ENCODE results near the gene HPS5. TPM values are rescaled to one million over a fixed set of nuclear protein-coding genes. Genes with fewer than 3 reads are reported as not detected.
A peak's percentile ranks its signal among the peaks of the same experiment; 100 is the strongest.
"Not testable (repeated sequence)": the region's sequence is repeated elsewhere in the genome, so short reads cannot be mapped to it uniquely, and the experiment has no call there.

The HPS5 gene
- total RNA-seq, 2 donors from 2014 or later: 9.6 to 10.6 TPM

- no peaks in the 10 kb centered on the region for H3K4me1 ChIP-seq
- H3K9ac ChIP-seq (ENCODE audit: low read depth in 2 of 2, low read length in 2 of 2): no peak overlapping the region
- no peak for DNase-seq
- H3K4me3 ChIP-seq: no peak overlapping the region
- no peak for TF ChIP-seq CTCF (IDR thresholded peaks at IDR 0.05)
- H3K27me3 ChIP-seq: no peaks in the 10 kb centered on the region
- no peaks in the 10 kb centered on the region for H3K36me3 ChIP-seq
- H3K9me3 ChIP-seq: no peaks in the 10 kb centered on the region
- H3K27ac ChIP-seq: no peak overlapping the region
- intact Hi-C loops (cut with DNase I): no loop called here
Observed at GRCh38 chr11:18254781-18255361, 67.1 kb downstream of the HPS5 start.

- intact Hi-C loops (cut with DNase I): no loop called here
- H3K4me1 ChIP-seq: no peaks in the 10 kb centered on the region
- no peak overlapping the region for H3K9ac ChIP-seq (ENCODE audit: low read depth in 2 of 2, low read length in 2 of 2)
- no peak for TF ChIP-seq CTCF (IDR thresholded peaks at IDR 0.05)
- DNase-seq: no peak
- H3K4me3 ChIP-seq: no peak overlapping the region
- H3K9me3 ChIP-seq: no peaks in the 10 kb centered on the region
- H3K36me3 ChIP-seq: no peaks in the 10 kb centered on the region
- no peak overlapping the region for H3K27ac ChIP-seq
- no peaks in the 10 kb centered on the region for H3K27me3 ChIP-seq
Observed at GRCh38 chr11:18253778-18254338, 68.1 kb downstream of the HPS5 start.

GRCh38 chr11:18253233-18253632 is 68.7 kb downstream of the HPS5 start:
- Histone ChIP-seq H3K9ac (ENCODE audit: low read depth in 2 of 2, low read length in 2 of 2) (no peak overlapping the region), H3K36me3 (no peaks in the 10 kb centered on the region), H3K27me3 (no peaks in the 10 kb centered on the region), H3K4me3 (no peak overlapping the region), H3K9me3 (no peaks in the 10 kb centered on the region), H3K4me1 (no peaks in the 10 kb centered on the region), H3K27ac (no peak overlapping the region)
- no peak for TF ChIP-seq CTCF (IDR thresholded peaks at IDR 0.05)
- no peak for DNase-seq
- intact Hi-C loops (cut with DNase I): no loop called here

- H3K4me3 ChIP-seq: no peak within 1 kb of the TSS
- no peaks in the 10 kb centered on the region for H3K36me3 ChIP-seq
- H3K9me3 ChIP-seq: no peaks in the 10 kb centered on the region
- intact Hi-C loops (cut with DNase I): no loop called here
- no peak within 1 kb of the TSS for H3K27ac ChIP-seq
- H3K9ac ChIP-seq (ENCODE audit: low read depth in 2 of 2, low read length in 2 of 2): no peak within 1 kb of the TSS
- no peaks in the 10 kb centered on the region for H3K4me1 ChIP-seq
- H3K27me3 ChIP-seq: no peaks in the 10 kb centered on the region
- no peak for DNase-seq
- no peak for TF ChIP-seq CTCF (IDR thresholded peaks at IDR 0.05)
Observed at GRCh38 chr11:18248561-18248960, 73.4 kb downstream of the HPS5 start, which contains the start of gene SAA2. SAA2 (minus strand) TSS chr11:18248668; CDS start chr11:18248011, 657 bp downstream.

- DNase-seq; intact Hi-C loops (cut with DNase I); H3K4me3 ChIP-seq; H3K9ac ChIP-seq (ENCODE audit: low read depth in 2 of 2, low read length in 2 of 2); H3K9me3 ChIP-seq; H3K4me1 ChIP-seq; H3K27me3 ChIP-seq; H3K36me3 ChIP-seq: not testable (repeated sequence)
- peak overlapping the region; percentile 19 for H3K27ac ChIP-seq
Observed at GRCh38 chr11:18247191-18247581, 74.8 kb downstream of the HPS5 start.

GRCh38 chr11:18246379-18247190 is 75.4 kb downstream of the HPS5 start:
- H3K9ac ChIP-seq (ENCODE audit: low read depth in 2 of 2, low read length in 2 of 2); intact Hi-C loops (cut with DNase I); H3K4me3 ChIP-seq; DNase-seq; H3K27me3 ChIP-seq; H3K9me3 ChIP-seq; H3K36me3 ChIP-seq; H3K4me1 ChIP-seq: not testable (repeated sequence)
- peak overlapping the region; percentile 67 for H3K27ac ChIP-seq

All from colonic mucosa (tissue), 4 donors.